ENCODE data around the gene OR10H5. TPM values are rescaled to one million over a fixed set of nuclear protein-coding genes. Genes with fewer than 3 reads are reported as not detected.
A peak's percentile ranks its signal among the peaks of the same experiment; 100 is the strongest.
"Not testable (repeated sequence)": the region's sequence is repeated elsewhere in the genome, so short reads cannot be mapped to it uniquely, and the experiment has no call there.

The OR10H5 gene
- total RNA-seq, 1 experiment from 2014 or later = not detected

- peak in 1 of 2 experiments; percentile 4 for DNase-seq
- no peaks in the 10 kb centered on the region for H3K9me3 ChIP-seq (ENCODE audit: insufficient read depth, low read depth)
- no peaks in the 10 kb centered on the region for H4K20me1 ChIP-seq (ENCODE audit: insufficient read depth)
- POLR2A ChIA-PET (ENCODE audit: unreplicated experiment) = no interaction called here
- no TSS peak for BruUV-seq (replicated peaks)
- H3K4me1 ChIP-seq (replicated peaks; ENCODE audit: insufficient read depth) = no peaks in the 10 kb centered on the region
- no peak overlapping the region for H3K4me2 ChIP-seq
- no peaks in the 10 kb centered on the region for H3F3A ChIP-seq (ENCODE audit: insufficient read depth, low read depth)
- no peak for TF ChIP-seq EZH2 (IDR thresholded peaks at IDR 0.05; ENCODE audit: low read depth)
- TF ChIP-seq, protein P1, sequence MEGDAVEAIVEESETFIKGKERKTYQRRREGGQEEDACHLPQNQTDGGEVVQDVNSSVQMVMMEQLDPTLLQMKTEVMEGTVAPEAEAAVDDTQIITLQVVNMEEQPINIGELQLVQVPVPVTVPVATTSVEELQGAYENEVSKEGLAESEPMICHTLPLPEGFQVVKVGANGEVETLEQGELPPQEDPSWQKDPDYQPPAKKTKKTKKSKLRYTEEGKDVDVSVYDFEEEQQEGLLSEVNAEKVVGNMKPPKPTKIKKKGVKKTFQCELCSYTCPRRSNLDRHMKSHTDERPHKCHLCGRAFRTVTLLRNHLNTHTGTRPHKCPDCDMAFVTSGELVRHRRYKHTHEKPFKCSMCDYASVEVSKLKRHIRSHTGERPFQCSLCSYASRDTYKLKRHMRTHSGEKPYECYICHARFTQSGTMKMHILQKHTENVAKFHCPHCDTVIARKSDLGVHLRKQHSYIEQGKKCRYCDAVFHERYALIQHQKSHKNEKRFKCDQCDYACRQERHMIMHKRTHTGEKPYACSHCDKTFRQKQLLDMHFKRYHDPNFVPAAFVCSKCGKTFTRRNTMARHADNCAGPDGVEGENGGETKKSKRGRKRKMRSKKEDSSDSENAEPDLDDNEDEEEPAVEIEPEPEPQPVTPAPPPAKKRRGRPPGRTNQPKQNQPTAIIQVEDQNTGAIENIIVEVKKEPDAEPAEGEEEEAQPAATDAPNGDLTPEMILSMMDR (conservative IDR thresholded peaks at IDR 0.05) = no peak
- peaks cover 54% of the 10 kb centered on the region for H3K27me3 ChIP-seq (ENCODE audit: insufficient read depth, low read depth)
- no peak overlapping the region for H3K4me3 ChIP-seq
- H3K36me3 ChIP-seq (ENCODE audit: low read depth) = no peaks in the 10 kb centered on the region
- intact Hi-C loops (cut with micrococcal nuclease; ENCODE audit: unreplicated experiment) = no loop called here
- no peaks in the 10 kb centered on the region for H3K79me2 ChIP-seq (ENCODE audit: low read depth)
- CTCF ChIA-PET = no interaction called here
- no peak overlapping the region for H3K27ac ChIP-seq
- H2AFZ ChIP-seq = no peak overlapping the region
- no peaks in the 10 kb centered on the region for H3K9me2 ChIP-seq (ENCODE audit: insufficient read depth)
Observed at GRCh38 chr19:15769586-15769985, 17.9 kb upstream of the OR10H5 start.

GRCh38 chr19:15774159-15774558 is 13.3 kb upstream of the OR10H5 start:
- H3K9me2 ChIP-seq (ENCODE audit: insufficient read depth); POLR2A ChIA-PET (ENCODE audit: unreplicated experiment); H3K79me2 ChIP-seq (ENCODE audit: low read depth); BruUV-seq (replicated peaks); H3K27ac ChIP-seq; H3K4me3 ChIP-seq; intact Hi-C loops (cut with micrococcal nuclease; ENCODE audit: unreplicated experiment); H3K36me3 ChIP-seq (ENCODE audit: low read depth); DNase-seq; H4K20me1 ChIP-seq (ENCODE audit: insufficient read depth); H3K4me2 ChIP-seq; H2AFZ ChIP-seq; H3F3A ChIP-seq (ENCODE audit: insufficient read depth, low read depth); H3K9me3 ChIP-seq (ENCODE audit: insufficient read depth, low read depth); H3K4me1 ChIP-seq (replicated peaks; ENCODE audit: insufficient read depth); CTCF ChIA-PET: not testable (repeated sequence)
- peaks cover 79% of the 10 kb centered on the region for H3K27me3 ChIP-seq (ENCODE audit: insufficient read depth, low read depth)

GRCh38 chr19:15775249-15775648 is 12.2 kb upstream of the OR10H5 start:
- no peak for DNase-seq
- Histone ChIP-seq H4K20me1 (ENCODE audit: insufficient read depth) (no peaks in the 10 kb centered on the region), H3K79me2 (ENCODE audit: low read depth) (no peaks in the 10 kb centered on the region), H3K9me2 (ENCODE audit: insufficient read depth) (no peaks in the 10 kb centered on the region), H3K27me3 (ENCODE audit: insufficient read depth, low read depth) (peaks cover 74% of the 10 kb centered on the region), H2AFZ (no peak overlapping the region), H3K4me3 (no peak overlapping the region), H3K4me2 (no peak overlapping the region), H3K4me1 (replicated peaks; ENCODE audit: insufficient read depth) (peaks cover 4% of the 10 kb centered on the region; the same call in 1 of the 2 replicates), H3F3A (ENCODE audit: insufficient read depth, low read depth) (peaks cover 8% of the 10 kb centered on the region; the same call in 1 of the 2 replicates), H3K9me3 (ENCODE audit: insufficient read depth, low read depth) (no peaks in the 10 kb centered on the region), H3K27ac (no peak overlapping the region), H3K36me3 (ENCODE audit: low read depth) (no peaks in the 10 kb centered on the region)
- no TSS peak for BruUV-seq (replicated peaks)
- ChIA-PET POLR2A (ENCODE audit: unreplicated experiment) (no interaction called here), CTCF (no interaction called here)
- TF ChIP-seq EZH2 (IDR thresholded peaks at IDR 0.05; ENCODE audit: low read depth) = no peak
- TF ChIP-seq, protein P1 (conservative IDR thresholded peaks at IDR 0.05) = no peak
- intact Hi-C loops (cut with micrococcal nuclease; ENCODE audit: unreplicated experiment) = no loop called here

- intact Hi-C loops (cut with micrococcal nuclease; ENCODE audit: unreplicated experiment) = no loop called here
Observed at GRCh38 chr19:15776264-15776663, 11.2 kb upstream of the OR10H5 start.

More at GRCh38 chr19:15776264-15776663, 11.2 kb upstream of the OR10H5 start:
- no peaks in the 10 kb centered on the region for H3K9me3 ChIP-seq (ENCODE audit: insufficient read depth, low read depth)
- no peaks in the 10 kb centered on the region for H3K9me2 ChIP-seq (ENCODE audit: insufficient read depth)
- CTCF ChIA-PET = no interaction called here
- H4K20me1 ChIP-seq (ENCODE audit: insufficient read depth) = no peaks in the 10 kb centered on the region
- no peak overlapping the region for H3K4me3 ChIP-seq
- BruUV-seq (replicated peaks) = no TSS peak
- no peak overlapping the region for H3K4me2 ChIP-seq
- peaks cover 11% of the 10 kb centered on the region; the same call in 1 of the 2 replicates for H3K4me1 ChIP-seq (replicated peaks; ENCODE audit: insufficient read depth)
- no peaks in the 10 kb centered on the region for H3K36me3 ChIP-seq (ENCODE audit: low read depth)
- TF ChIP-seq, protein P1 (conservative IDR thresholded peaks at IDR 0.05) = no peak
- TF ChIP-seq EZH2 (IDR thresholded peaks at IDR 0.05; ENCODE audit: low read depth) = no peak
- no peak for DNase-seq
- H3K27me3 ChIP-seq (ENCODE audit: insufficient read depth, low read depth) = peaks cover 64% of the 10 kb centered on the region
- no peaks in the 10 kb centered on the region for H3K79me2 ChIP-seq (ENCODE audit: low read depth)
- no peak overlapping the region for H2AFZ ChIP-seq
- POLR2A ChIA-PET (ENCODE audit: unreplicated experiment) = no interaction called here
- H3K27ac ChIP-seq = no peak overlapping the region
- H3F3A ChIP-seq (ENCODE audit: insufficient read depth, low read depth) = peaks cover 15% of the 10 kb centered on the region
